Endothelial cell (in vitro differentiated cells): ENCODE data around the gene POU5F1. TPM values are rescaled to one million over a fixed set of nuclear protein-coding genes. Genes with fewer than 3 reads are reported as not detected.
"Not testable (repeated sequence)": the region's sequence is repeated elsewhere in the genome, so short reads cannot be mapped to it uniquely, and the experiment has no call there.

ENCODE experiments used
- DNase-seq: peaks from one replicate; pipeline ENCODE4 v3.0.0; 2021; ENCODE audit warnings: low spot score
- H3K27ac Mint-ChIP-seq: one replicate; pipeline ENCODE4 v1.8.0; 2021; ENCODE audit warnings: mixed read lengths, inconsistent platforms; ENCODE audit not compliant: unreplicated experiment
- H3K27me3 Mint-ChIP-seq: one replicate; pipeline ENCODE4 v1.8.0; 2021; ENCODE audit warnings: mild to moderate bottlenecking, moderate library complexity, mixed read lengths, inconsistent platforms; ENCODE audit not compliant: unreplicated experiment
- H3K36me3 Mint-ChIP-seq: one replicate; pipeline ENCODE4 v1.8.0; 2021; ENCODE audit warnings: mild to moderate bottlenecking, low read depth, mixed read lengths, inconsistent platforms; ENCODE audit not compliant: unreplicated experiment
- H3K4me1 Mint-ChIP-seq: one replicate; pipeline ENCODE4 v1.8.0; 2021; ENCODE audit warnings: mild to moderate bottlenecking, mixed read lengths, inconsistent platforms; ENCODE audit not compliant: unreplicated experiment
- H3K4me3 Mint-ChIP-seq: one replicate; pipeline ENCODE4 v1.8.0; 2021; ENCODE audit warnings: mild to moderate bottlenecking, mixed read lengths, inconsistent platforms; ENCODE audit not compliant: unreplicated experiment
- H3K9me3 Mint-ChIP-seq: one replicate; pipeline ENCODE4 v1.8.0; 2021; ENCODE audit warnings: mixed read lengths, inconsistent platforms; ENCODE audit not compliant: unreplicated experiment
- CTCF ChIP-seq: fragments of 200-600 bp; sonication (generic); IDR thresholded peaks from one replicate; pipeline ENCODE4 v1.5.0; 2021; ENCODE audit warnings: antibody characterized with exemption; ENCODE audit not compliant: unreplicated experiment
- total RNA-seq: library from RNA; stranded (reverse); fragmentation: NEBNext Ultra II Directional; extraction: Animal tissue kit (Norgen Biotek cat#: 25700); gene quantifications from one replicate; pipeline ENCODE4 v1.2.1, GENCODE V29; 2021; ENCODE audit not compliant: unreplicated experiment

The POU5F1 gene
- total RNA-seq, 1 donor from 2014 or later: 88.7 TPM

GRCh38 chr6:31173406-31173805 lies 2.9 kb upstream of the POU5F1 start:
- Mint-ChIP-seq H3K27ac (no peak overlapping the region), H3K9me3 (no peaks in the 10 kb centered on the region), H3K4me1 (peaks cover 7% of the 10 kb centered on the region), H3K36me3 (peaks cover 3% of the 10 kb centered on the region), H3K4me3 (no peak overlapping the region), H3K27me3 (peaks cover 9% of the 10 kb centered on the region)
- TF ChIP-seq CTCF: no peak
- DNase-seq: no peak

- TF ChIP-seq CTCF: no peak
- Mint-ChIP-seq H3K27ac (no peak overlapping the region), H3K4me3 (no peak overlapping the region), H3K27me3 (peaks cover 9% of the 10 kb centered on the region), H3K9me3 (no peaks in the 10 kb centered on the region), H3K36me3 (peaks cover 4% of the 10 kb centered on the region), H3K4me1 (peaks cover 4% of the 10 kb centered on the region)
- no peak for DNase-seq
These were observed 2.5 kb upstream of the POU5F1 start for GRCh38 chr6:31172973-31173384.

- Mint-ChIP-seq H3K4me3 (no peak overlapping the region), H3K9me3 (no peaks in the 10 kb centered on the region), H3K4me1 (peaks cover 4% of the 10 kb centered on the region), H3K27me3 (peaks cover 7% of the 10 kb centered on the region), H3K27ac (no peak overlapping the region), H3K36me3 (peaks cover 4% of the 10 kb centered on the region)
- TF ChIP-seq CTCF: no peak
- no peak for DNase-seq
These were observed 1.7 kb upstream of the POU5F1 start for GRCh38 chr6:31171931-31172905.

GRCh38 chr6:31170987-31171671 lies 647 bp upstream of the POU5F1 start:
- no peak for DNase-seq
- no peak overlapping the region for H3K4me3 Mint-ChIP-seq
- H3K36me3 Mint-ChIP-seq: peaks cover 4% of the 10 kb centered on the region
- peaks cover 7% of the 10 kb centered on the region for H3K27me3 Mint-ChIP-seq
- peaks cover 4% of the 10 kb centered on the region for H3K4me1 Mint-ChIP-seq
- TF ChIP-seq CTCF: no peak
- no peak overlapping the region for H3K27ac Mint-ChIP-seq
- H3K9me3 Mint-ChIP-seq: no peaks in the 10 kb centered on the region

- H3K27me3 Mint-ChIP-seq, H3K4me1 Mint-ChIP-seq, H3K4me3 Mint-ChIP-seq, DNase-seq, H3K9me3 Mint-ChIP-seq, H3K27ac Mint-ChIP-seq, H3K36me3 Mint-ChIP-seq: not testable (repeated sequence)
These were observed 453 bp downstream of the POU5F1 start for GRCh38 chr6:31169858-31170599.
